ENCODE measurements around the gene GP1BB. TPM values are rescaled to one million over a fixed set of nuclear protein-coding genes. Genes with fewer than 3 reads are reported as not detected.

Gene GP1BB
- total and polyA plus RNA-seq, 10 of the 15 experiments (the other 5 are each of a cell fraction or from before 2014, with no cell fraction given): 0.05 to 0.28 (median 0.28) TPM; not detected in 7

- TF ChIP-seq NFXL1 (IDR thresholded peaks at IDR 0.05; ENCODE audit: borderline replicate concordance) (no peak), YBX1 (IDR thresholded peaks at IDR 0.05) (no peak)
These were observed 43.0 kb upstream of the GP1BB start (continued) for GRCh38 chr22:19680287-19680881.

DNA sequence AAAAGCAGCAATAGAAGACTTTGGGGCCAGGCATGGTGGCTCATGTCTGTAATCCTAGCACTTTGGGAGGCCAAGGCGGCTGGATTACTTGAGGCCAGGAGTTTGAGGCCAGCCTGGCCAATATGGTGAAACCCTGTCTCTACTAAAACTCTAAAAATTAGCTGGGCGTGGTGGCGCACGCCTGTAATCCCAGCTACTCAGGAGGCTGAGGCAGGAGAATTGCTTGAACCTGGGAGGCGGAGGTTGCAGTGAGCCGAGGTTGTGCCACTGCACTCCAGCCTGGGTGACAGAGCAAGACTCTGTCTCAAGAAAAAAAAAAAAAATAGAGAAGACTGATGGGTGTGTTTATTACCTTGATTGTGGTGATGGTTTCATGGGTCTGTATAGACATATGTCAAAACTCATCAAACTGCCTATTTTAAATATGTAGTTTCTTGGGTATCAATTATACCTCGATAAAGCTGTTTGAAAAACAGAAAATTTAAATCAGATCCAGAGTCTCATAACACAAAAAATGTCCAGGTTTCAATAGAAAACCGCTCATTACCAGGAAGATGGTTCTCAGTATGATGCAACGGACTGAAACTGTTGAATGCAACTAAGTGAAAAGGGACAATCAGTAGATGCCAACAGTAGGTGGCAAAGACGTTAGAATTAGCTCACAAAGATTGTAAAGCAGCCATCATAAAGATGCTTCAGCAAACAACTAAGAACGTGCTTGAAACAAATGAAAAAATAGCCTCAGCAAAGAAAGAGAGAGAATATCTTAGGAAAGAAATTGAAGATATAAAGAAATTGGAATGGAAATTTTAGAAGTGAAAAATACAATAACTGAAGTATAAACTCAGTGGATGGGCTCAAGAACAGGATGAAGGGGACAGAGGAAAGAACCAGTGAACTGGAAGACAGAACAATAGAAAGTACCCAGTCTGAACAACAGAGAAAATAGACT, 42.2 kb upstream of the GP1BB start:
- H3K79me2 ChIP-seq (ENCODE audit: control insufficient read depth, insufficient read depth, low read length): no peaks in the 10 kb centered on the region
- POLR2A ChIA-PET: no interaction called here
- H4K20me1 ChIP-seq (ENCODE audit: control insufficient read depth, insufficient read depth): no peaks in the 10 kb centered on the region
- in situ Hi-C loops (cut with MboI): no loop called here
- no peak overlapping the region for H3K9ac ChIP-seq (ENCODE audit: control insufficient read depth, insufficient read depth, low read length)
- no peak overlapping the region for H3K4me3 ChIP-seq
- H3K9me3 ChIP-seq (replicated peaks; ENCODE audit: control insufficient read depth, insufficient read depth, low read length): no peaks in the 10 kb centered on the region
- no peak overlapping the region for H3K4me2 ChIP-seq (ENCODE audit: control insufficient read depth, insufficient read depth)
- no TSS peak for BruUV-seq (replicated peaks)
- FAIRE-seq: no peak
- H3K36me3 ChIP-seq (ENCODE audit: control insufficient read depth in 2 of 2, insufficient read depth in 2 of 2, low read length in 1 of 2): no peaks in the 10 kb centered on the region
- no peak overlapping the region for H2AFZ ChIP-seq (ENCODE audit: control insufficient read depth, low read depth, low read length)
- no peaks in the 10 kb centered on the region for H3K27me3 ChIP-seq (replicated peaks in 1 of 2; ENCODE audit: control insufficient read depth in 2 of 2, insufficient read depth in 2 of 2, low read length in 1 of 2)
- SMC1A ChIA-PET (ENCODE audit: uncharacterized antibody, unreplicated experiment): interaction anchor here (0.7 kb wide), 1 partner anchor 58 kb away, joined by 3 read pairs; no protein-coding TSS in a partner anchor
- H3K4me1 ChIP-seq (ENCODE audit: control insufficient read depth, insufficient read depth, low read length): no peaks in the 10 kb centered on the region
- WGBS (ENCODE audit: insufficient coverage, insufficient replicate concordance, low lambda C conversion rate, missing lambda C conversion rate): 38% methylated on average over 11 of the region's 11 CpGs
- ATAC-seq: no peak
- DNase-seq (ENCODE audit: low read depth, low spot score): no peak
- intact Hi-C loops (cut with micrococcal nuclease; ENCODE audit: unreplicated experiment): no loop called here
- CTCF ChIA-PET: interaction anchor here (0.7 to 1.5 kb wide), 3 partner anchors 15 to 40 kb away, joined by 3 to 5 read pairs (median 3); no protein-coding TSS in a partner anchor
- RAD21 ChIA-PET (ENCODE audit: unreplicated experiment): interaction anchor here (1.2 kb wide), 1 partner anchor 202 kb away, joined by 3 read pairs; the partner anchor contains the start of genes CDC45 and UFD1
- no peak overlapping the region for H3K27ac ChIP-seq (ENCODE audit: control insufficient read depth, insufficient read depth)
- TF ChIP-seq NFYB (IDR thresholded peaks at IDR 0.05; ENCODE audit: insufficient read depth, low read depth, low read length) (no peak), BMI1 (IDR thresholded peaks at IDR 0.05; ENCODE audit: borderline replicate concordance) (no peak), ZBTB11 (CRISPR knock-in tag; IDR thresholded peaks at IDR 0.05) (no peak), EZH2 (IDR thresholded peaks at IDR 0.05; ENCODE audit: borderline replicate concordance, control insufficient read depth, low read depth, low read length) (no peak), CUX1 (IDR thresholded peaks at IDR 0.05; ENCODE audit: insufficient replicate concordance, low read depth, low read length) (no peak), ZNF384 (IDR thresholded peaks at IDR 0.05; ENCODE audit: borderline replicate concordance, low read depth, low read length) (no peak), SRF (IDR thresholded peaks at IDR 0.05; ENCODE audit: low read depth in 2 of 2, low read length in 2 of 2) (no peak), DPF2 (IDR thresholded peaks at IDR 0.05) (no peak), SREBF1 (IDR thresholded peaks at IDR 0.05; ENCODE audit: low read length) (no peak), BRCA1 (IDR thresholded peaks at IDR 0.05; ENCODE audit: low read depth, low read length) (no peak)
